Middle frontal gyrus (tissue), 1 donor: ENCODE results near the gene PDE1A.

Experiments
- DNase-seq: peaks from one replicate; pipeline ENCODE4 v3.0.0-alpha.2; 2015; ENCODE audit warnings: low spot score; ENCODE audit errors: extremely low spot score

The PDE1A gene

GRCh38 chr2:182144041-182144775 is 282.6 kb downstream of the PDE1A start:
- DNase-seq, result no peak

GRCh38 chr2:182142062-182142461 is 284.8 kb downstream of the PDE1A start:
- DNase-seq, result no peak

GRCh38 chr2:182134201-182134600 is 292.6 kb downstream of the PDE1A start:
- no peak for DNase-seq

- no peak for DNase-seq
Measured at GRCh38 chr2:182133195-182133891, 293.5 kb downstream of the PDE1A start.

GRCh38 chr2:182132605-182133004 is 294.2 kb downstream of the PDE1A start:
- DNase-seq, result no peak

GRCh38 chr2:182128821-182129707 is 297.8 kb downstream of the PDE1A start:
- DNase-seq, result no peak

GRCh38 chr2:182117196-182117595 is 309.6 kb downstream of the PDE1A start:
- DNase-seq, result no peak

- no peak for DNase-seq
Measured at GRCh38 chr2:182116774-182117173, 310.1 kb downstream of the PDE1A start.

- DNase-seq, result no peak
Measured at GRCh38 chr2:182115258-182115657, 311.6 kb downstream of the PDE1A start.

GRCh38 chr2:182113334-182113733 is 313.5 kb downstream of the PDE1A start:
- no peak for DNase-seq

GRCh38 chr2:182110347-182110746 is 316.5 kb downstream of the PDE1A start:
- no peak for DNase-seq

- no peak for DNase-seq
Measured at GRCh38 chr2:182103526-182103925, 323.3 kb downstream of the PDE1A start.

- no peak for DNase-seq
Measured at GRCh38 chr2:182101263-182101662, 325.6 kb downstream of the PDE1A start.

GRCh38 chr2:182098648-182099047 is 328.2 kb downstream of the PDE1A start:
- DNase-seq, result no peak

- DNase-seq, result no peak
Measured at GRCh38 chr2:182097571-182098164, 329.2 kb downstream of the PDE1A start.

- DNase-seq, result no peak
Measured at GRCh38 chr2:182090486-182090885, 336.4 kb downstream of the PDE1A start.
